ENCODE measurements around the gene ZNF268. TPM values are rescaled to one million over a fixed set of nuclear protein-coding genes. Genes with fewer than 3 reads are reported as not detected.

ZNF268 gene
- total and polyA plus RNA-seq, 2 of the 13 experiments (the other 11 are each of a cell fraction or from before 2014, with no cell fraction given): 7.6 to 31.3 TPM

DNA sequence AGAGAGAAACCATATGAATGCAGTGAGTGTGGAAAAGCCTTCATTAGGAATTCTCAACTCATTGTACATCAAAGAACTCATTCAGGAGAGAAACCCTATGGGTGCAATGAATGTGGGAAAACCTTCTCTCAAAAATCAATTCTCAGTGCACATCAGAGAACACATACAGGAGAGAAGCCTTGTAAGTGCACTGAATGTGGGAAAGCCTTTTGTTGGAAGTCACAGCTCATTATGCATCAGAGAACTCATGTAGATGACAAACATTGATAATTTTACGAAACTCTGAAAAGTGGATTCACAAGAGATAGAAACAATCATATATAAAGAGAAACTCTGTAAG lies 22.9 kb downstream of the ZNF268 start:
- Histone ChIP-seq H3K27ac (ENCODE audit: extremely low read length, insufficient read depth, low read length) (no peak overlapping the region), H3K4me1 (ENCODE audit: insufficient read depth, low read length) (no peaks in the 10 kb centered on the region), H3K4me3 (replicated peaks in 1 of 3; ENCODE audit: insufficient read depth in 1 of 3, low read depth in 2 of 3, low read length in 3 of 3) (no peak overlapping the region), H3K36me3 (replicated peaks in 1 of 2; ENCODE audit: control insufficient read depth in 1 of 2, insufficient read depth in 2 of 2, low read length in 2 of 2) (peaks cover 13 to 39% of the 10 kb centered on the region in 2 experiments), H3K4me2 (ENCODE audit: low read depth, low read length) (no peak overlapping the region), H3K9me3 (ENCODE audit: low read length) (peaks cover 88% of the 10 kb centered on the region), H3K79me2 (ENCODE audit: insufficient read depth, low read length) (no peaks in the 10 kb centered on the region), H3K9ac (ENCODE audit: insufficient read depth, low read depth, low read length) (no peak overlapping the region), H4K20me1 (ENCODE audit: insufficient read depth, low read length) (no peaks in the 10 kb centered on the region), H2AFZ (ENCODE audit: low read length) (no peak overlapping the region), H3K27me3 (ENCODE audit: control insufficient read depth in 1 of 2, insufficient read depth in 2 of 2, low read length in 2 of 2) (no peaks in the 10 kb centered on the region)
- ChIA-PET POLR2A (no interaction called here), CTCF (ENCODE audit: low intra/inter-chr PET ratio, low total read pairs) (no interaction called here)
- TF ChIP-seq, protein P1, sequence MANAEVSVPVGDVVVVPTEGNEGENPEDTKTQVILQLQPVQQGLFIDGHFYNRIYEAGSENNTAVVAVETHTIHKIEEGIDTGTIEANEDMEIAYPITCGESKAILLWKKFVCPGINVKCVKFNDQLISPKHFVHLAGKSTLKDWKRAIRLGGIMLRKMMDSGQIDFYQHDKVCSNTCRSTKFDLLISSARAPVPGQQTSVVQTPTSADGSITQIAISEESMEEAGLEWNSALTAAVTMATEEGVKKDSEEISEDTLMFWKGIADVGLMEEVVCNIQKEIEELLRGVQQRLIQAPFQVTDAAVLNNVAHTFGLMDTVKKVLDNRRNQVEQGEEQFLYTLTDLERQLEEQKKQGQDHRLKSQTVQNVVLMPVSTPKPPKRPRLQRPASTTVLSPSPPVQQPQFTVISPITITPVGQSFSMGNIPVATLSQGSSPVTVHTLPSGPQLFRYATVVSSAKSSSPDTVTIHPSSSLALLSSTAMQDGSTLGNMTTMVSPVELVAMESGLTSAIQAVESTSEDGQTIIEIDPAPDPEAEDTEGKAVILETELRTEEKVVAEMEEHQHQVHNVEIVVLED (CRISPR knock-in tag; IDR thresholded peaks at IDR 0.05; ENCODE audit: borderline replicate concordance): no peak
- TF ChIP-seq ZNF724P (CRISPR knock-in tag; IDR thresholded peaks at IDR 0.05; ENCODE audit: borderline replicate concordance) (no peak), RXRA (CRISPR knock-in tag; IDR thresholded peaks at IDR 0.05) (no peak), ZNF484 (CRISPR knock-in tag; IDR thresholded peaks at IDR 0.05; ENCODE audit: borderline replicate concordance, low read depth) (no peak)
- WGBS (ENCODE audit: low lambda C conversion rate): 96% methylated on average over 1 of the region's 1 CpG
- ATAC-seq (no peak), DNase-seq (ENCODE audit: low spot score) (no peak), FAIRE-seq (no peak)
- in situ Hi-C loops (cut with HindIII; ENCODE audit: extremely low pct_ligation_motif_present, low pct_unique_long_range_greater_than_20kb): no loop called here
- intact Hi-C loops (cut with micrococcal nuclease; ENCODE audit: unreplicated experiment): no loop called here
- BruUV-seq (replicated peaks): no TSS peak

DNA sequence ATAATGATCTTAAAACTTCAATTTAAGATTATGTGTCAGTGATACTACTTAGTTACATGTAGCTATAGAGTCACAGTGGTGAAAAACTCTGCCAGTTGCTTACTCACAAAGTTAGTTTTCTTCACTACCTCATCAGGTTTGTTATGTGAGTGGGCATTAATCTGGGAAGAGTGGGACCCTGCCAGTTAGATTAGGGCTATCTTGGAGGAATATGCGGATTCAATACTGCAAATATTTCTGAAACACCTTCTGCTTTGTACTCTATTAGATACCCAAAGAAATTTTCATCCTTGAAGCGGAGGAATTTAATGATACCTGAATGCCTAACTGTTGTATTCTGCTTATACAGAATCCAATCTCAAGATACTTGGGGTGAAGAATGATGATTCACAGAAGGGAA lies 25.1 kb downstream of the ZNF268 start:
- Histone ChIP-seq H3K4me1 (ENCODE audit: insufficient read depth, low read length) (no peaks in the 10 kb centered on the region), H3K9ac (ENCODE audit: insufficient read depth, low read depth, low read length) (no peak overlapping the region), H2AFZ (ENCODE audit: low read length) (no peak overlapping the region), H3K27me3 (ENCODE audit: control insufficient read depth in 1 of 2, insufficient read depth in 2 of 2, low read length in 2 of 2) (no peaks in the 10 kb centered on the region), H3K79me2 (ENCODE audit: insufficient read depth, low read length) (no peaks in the 10 kb centered on the region), H3K36me3 (replicated peaks in 1 of 2; ENCODE audit: control insufficient read depth in 1 of 2, insufficient read depth in 2 of 2, low read length in 2 of 2) (peaks cover 13 to 29% of the 10 kb centered on the region in 2 experiments), H3K9me3 (ENCODE audit: low read length) (peaks cover 96% of the 10 kb centered on the region), H3K4me3 (replicated peaks in 1 of 3; ENCODE audit: insufficient read depth in 1 of 3, low read depth in 2 of 3, low read length in 3 of 3) (no peak overlapping the region), H4K20me1 (ENCODE audit: insufficient read depth, low read length) (no peaks in the 10 kb centered on the region), H3K27ac (ENCODE audit: extremely low read length, insufficient read depth, low read length) (no peak overlapping the region), H3K4me2 (ENCODE audit: low read depth, low read length) (no peak overlapping the region)
- BruUV-seq (replicated peaks): no TSS peak
- DNase-seq (ENCODE audit: low spot score) (no peak), ATAC-seq (no peak), FAIRE-seq (no peak)
- POLR2A ChIA-PET: no interaction called here
- in situ Hi-C loops (cut with HindIII; ENCODE audit: extremely low pct_ligation_motif_present, low pct_unique_long_range_greater_than_20kb) (no loop called here), intact Hi-C loops (cut with micrococcal nuclease; ENCODE audit: unreplicated experiment) (no loop called here)
- CTCF ChIA-PET (ENCODE audit: low intra/inter-chr PET ratio, low total read pairs): no interaction called here
- 98% methylated on average over 2 of the region's 2 CpGs for WGBS (ENCODE audit: low lambda C conversion rate)
- TF ChIP-seq, protein P2, sequence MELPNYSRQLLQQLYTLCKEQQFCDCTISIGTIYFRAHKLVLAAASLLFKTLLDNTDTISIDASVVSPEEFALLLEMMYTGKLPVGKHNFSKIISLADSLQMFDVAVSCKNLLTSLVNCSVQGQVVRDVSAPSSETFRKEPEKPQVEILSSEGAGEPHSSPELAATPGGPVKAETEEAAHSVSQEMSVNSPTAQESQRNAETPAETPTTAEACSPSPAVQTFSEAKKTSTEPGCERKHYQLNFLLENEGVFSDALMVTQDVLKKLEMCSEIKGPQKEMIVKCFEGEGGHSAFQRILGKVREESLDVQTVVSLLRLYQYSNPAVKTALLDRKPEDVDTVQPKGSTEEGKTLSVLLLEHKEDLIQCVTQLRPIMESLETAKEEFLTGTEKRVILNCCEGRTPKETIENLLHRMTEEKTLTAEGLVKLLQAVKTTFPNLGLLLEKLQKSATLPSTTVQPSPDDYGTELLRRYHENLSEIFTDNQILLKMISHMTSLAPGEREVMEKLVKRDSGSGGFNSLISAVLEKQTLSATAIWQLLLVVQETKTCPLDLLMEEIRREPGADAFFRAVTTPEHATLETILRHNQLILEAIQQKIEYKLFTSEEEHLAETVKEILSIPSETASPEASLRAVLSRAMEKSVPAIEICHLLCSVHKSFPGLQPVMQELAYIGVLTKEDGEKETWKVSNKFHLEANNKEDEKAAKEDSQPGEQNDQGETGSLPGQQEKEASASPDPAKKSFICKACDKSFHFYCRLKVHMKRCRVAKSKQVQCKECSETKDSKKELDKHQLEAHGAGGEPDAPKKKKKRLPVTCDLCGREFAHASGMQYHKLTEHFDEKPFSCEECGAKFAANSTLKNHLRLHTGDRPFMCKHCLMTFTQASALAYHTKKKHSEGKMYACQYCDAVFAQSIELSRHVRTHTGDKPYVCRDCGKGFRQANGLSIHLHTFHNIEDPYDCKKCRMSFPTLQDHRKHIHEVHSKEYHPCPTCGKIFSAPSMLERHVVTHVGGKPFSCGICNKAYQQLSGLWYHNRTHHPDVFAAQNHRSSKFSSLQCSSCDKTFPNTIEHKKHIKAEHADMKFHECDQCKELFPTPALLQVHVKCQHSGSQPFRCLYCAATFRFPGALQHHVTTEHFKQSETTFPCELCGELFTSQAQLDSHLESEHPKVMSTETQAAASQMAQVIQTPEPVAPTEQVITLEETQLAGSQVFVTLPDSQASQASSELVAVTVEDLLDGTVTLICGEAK (IDR thresholded peaks at IDR 0.05): no peak
- TF ChIP-seq, protein P2 (CRISPR knock-in tag; IDR thresholded peaks at IDR 0.05): no peak
- TF ChIP-seq CREB1 (IDR thresholded peaks at IDR 0.05) (no peak), CREB1 (CRISPR knock-in tag; IDR thresholded peaks at IDR 0.05) (no peak), ZNF224 (CRISPR knock-in tag; IDR thresholded peaks at IDR 0.05) (no peak), ZFP36L1 (CRISPR knock-in tag; IDR thresholded peaks at IDR 0.05) (no peak)

Data from HepG2 (cell line).